Right renal cortex interstitium (tissue), 3 donors: ENCODE data around the gene HCRTR2. TPM values are rescaled to one million over a fixed set of nuclear protein-coding genes. Genes with fewer than 3 reads are reported as not detected.
"Not testable (repeated sequence)": the region's sequence is repeated elsewhere in the genome, so short reads cannot be mapped to it uniquely, and the experiment has no call there.

ENCODE experiments used
- DNase-seq, 3 donors: peaks; one replicate each; pipeline ENCODE4 v3.0.0-alpha.2; 2013; ENCODE audit warnings: low read depth in 3 of 3, low spot score in 2 of 3
- polyA plus RNA-seq, 3 donors: library from polyadenylated mRNA; unstranded; fragments of 120-200 nt; gene quantifications; one replicate each; pipeline ENCODE4 v1.2.1, GENCODE V29; 2013; ENCODE audit not compliant: insufficient read length in 3 of 3

Gene HCRTR2
- polyA plus RNA-seq, result under 1 TPM; 0.19 to 0.41 (median 0.28) TPM

DNA sequence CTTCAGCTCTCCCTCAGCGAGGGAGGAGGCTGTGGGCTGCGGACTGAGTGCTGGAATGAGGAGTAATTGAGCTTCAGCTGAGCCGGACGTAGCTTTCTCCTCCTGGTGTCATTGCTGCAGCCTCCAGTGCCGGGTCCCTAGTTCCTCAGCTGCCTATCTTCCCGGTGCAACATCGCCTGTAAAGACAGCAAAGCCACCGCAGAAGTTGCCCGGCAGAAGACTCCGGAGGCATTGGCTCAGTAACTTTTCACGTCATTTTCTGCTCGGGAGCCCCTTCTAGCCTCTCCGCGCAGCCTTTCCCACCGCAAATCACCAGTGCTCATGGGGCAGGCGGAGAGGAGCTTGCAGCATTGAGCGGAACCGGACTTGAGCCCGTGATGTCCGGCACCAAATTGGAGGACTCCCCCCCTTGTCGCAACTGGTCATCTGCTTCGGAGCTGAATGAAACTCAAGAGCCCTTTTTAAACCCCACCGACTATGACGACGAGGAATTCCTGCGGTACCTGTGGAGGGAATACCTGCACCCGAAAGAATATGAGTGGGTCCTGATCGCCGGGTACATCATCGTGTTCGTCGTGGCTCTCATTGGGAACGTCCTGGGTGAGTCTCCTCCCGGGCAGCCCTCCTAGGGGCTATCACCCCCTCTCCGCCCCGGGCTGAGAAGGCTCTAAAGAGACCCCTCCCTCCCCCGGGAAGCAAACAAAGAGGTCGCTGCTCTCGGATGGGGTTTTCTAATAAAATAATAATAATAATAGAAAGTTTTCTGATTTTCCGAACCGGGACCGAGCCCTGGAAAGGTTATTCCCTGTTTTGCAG lies at the start of gene HCRTR2:
Gene HCRTR2, plus strand, starts transcription at position 305 of the 816 bp plus-strand sequence. Its CDS starts 73 bp downstream, at position 378.
- DNase-seq, result no peak

DNA sequence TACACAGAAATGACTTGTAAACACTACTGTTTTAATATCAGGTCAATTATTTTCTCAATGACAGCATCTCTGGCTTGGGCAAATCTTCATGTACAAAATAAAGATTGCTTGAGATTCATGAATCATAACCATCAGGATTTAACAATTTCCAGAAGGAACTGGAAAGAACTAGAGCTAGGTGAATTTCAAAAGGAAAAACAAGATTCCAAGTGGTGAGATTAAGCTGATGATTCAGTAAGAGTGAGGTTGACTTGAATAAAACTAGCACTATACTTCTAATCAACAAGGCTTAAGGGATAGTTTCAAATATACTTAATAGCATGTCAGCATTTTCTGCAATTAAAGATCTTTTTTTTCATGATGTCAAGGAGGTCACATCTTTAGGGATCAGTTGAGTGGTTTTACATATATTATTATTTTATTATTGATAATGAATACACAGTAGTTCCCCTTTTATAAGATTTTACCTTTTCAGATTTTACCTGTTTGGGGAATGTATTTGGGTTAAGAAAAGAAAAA lies 43.5 kb upstream of the HCRTR2 start:
- no peak for DNase-seq

DNA sequence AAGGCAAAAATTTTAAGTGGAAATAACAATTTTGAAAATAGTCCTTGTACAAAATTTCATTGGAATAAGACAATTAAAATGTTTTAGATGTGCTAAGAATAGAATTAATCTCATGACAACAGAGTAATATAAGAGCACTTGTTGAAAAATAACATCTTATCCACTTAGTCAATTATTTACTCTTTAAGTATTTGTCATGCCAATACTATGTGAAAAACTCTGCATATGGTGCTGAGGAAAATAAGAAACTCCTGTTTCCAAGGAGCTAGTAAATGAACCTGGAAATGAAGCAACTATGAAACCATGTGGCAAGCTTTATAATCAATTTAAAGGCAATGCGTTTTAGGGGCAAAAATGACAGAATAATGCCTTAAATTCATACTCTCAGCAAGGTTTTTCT lies 42.7 kb upstream of the HCRTR2 start:
- no peak for DNase-seq

DNA sequence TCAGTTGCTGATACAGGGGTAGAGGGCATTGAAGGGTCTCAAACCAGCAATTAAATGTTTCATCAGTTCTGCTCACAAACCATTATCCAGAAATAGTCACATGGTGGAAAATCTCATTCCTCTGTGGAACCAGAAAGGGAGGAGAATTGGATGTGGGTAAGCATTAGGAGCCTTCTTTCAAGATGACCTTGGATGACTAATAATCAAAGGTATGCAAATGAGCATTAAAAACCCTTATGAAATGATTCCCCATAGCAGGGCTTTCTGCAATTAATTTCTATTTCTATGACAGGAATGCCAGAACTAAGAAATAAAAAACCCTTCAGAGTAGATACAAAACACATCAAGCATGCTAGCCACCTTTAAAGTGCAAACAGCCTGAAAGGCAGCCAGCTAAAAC lies 37.4 kb upstream of the HCRTR2 start:
- no peak for DNase-seq

DNA sequence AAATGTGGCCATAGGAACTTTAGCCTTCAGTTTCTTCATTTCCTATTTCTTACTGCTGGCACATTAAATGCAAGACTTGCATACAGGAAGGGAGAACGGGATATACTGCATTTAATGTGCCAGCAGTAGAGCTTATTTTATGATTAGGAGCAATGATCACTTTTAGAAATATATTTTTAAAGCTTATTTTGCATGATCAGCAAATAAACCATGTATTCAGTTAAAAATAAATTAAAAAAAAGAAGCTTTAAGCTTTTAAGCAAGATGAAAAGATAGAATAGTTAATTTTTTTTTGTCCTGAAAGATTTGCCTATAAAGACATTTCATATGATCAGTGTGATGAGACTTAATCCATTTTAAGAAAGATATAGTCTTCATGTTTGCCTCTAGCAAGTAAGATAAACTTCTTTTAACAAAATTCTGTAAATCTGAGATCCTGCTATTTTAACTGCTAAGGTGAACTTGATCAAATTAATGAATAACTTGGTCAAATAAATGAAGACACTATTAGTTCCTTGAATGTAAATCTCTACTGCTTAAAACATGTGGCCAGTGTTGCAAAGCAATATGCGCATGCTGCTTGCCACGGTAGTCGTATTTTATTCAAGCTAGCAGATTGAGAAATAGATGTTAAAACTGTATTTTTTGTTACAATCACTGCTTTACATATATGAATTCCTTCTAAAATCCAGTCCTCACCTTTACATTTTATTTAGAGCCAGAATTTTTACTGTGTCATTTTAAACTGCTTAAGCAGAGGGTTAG lies 36.2 kb upstream of the HCRTR2 start:
- no peak for DNase-seq

DNA sequence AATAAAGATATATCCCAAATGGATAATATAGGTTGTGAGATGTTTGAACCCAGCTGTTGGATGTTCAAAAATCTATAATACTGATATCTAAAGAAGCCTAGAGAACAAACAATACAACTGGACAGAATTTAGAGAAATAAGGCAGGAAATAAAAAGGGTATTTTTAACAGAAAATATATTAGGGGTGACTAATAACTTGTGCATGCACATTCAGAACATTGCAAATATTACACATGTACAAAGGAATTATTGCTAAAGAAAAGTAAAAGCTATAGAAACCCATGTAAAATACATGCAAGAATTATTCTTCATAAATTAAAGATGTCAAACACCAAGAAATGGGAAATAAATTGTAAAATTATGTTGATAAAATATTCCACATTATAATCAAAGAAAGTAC lies 32.7 kb upstream of the HCRTR2 start:
- DNase-seq, result no peak

DNA sequence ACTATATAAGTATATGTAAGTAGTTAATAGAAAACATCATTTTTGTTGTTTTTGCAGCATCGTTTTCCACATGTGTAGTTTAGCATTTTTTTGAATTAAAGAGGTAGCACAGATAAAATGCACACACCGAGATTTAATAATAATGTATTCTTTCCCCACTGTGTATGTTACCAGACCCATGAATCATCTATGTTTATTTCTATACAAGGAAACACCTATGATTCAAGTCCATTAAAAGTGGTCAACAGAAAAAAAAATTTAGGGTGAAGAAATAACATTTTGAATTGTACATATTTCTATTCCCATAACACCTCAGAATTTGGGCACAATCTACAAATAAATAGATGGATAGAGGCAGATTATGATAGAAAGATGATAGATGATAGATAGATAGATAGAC lies 31.7 kb upstream of the HCRTR2 start:
- DNase-seq, result no peak

DNA sequence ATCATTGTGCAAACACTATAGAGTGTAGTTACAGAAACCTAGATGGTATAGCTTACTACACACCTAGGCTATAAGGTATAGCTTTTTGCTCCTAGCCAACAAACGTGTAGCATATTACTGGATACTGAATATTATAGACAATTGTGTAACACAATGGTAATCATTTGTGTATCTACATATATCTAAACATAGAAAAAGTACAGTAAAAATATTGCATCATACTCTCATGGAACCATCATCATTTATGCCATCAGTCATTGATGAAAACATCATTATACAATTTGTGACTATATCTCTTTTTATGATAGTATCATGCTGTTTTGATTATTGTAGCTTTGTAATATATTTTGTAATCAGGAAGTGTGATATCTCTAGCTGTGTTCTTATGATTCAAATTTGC lies 21.0 kb upstream of the HCRTR2 start:
- no peak for DNase-seq

DNA sequence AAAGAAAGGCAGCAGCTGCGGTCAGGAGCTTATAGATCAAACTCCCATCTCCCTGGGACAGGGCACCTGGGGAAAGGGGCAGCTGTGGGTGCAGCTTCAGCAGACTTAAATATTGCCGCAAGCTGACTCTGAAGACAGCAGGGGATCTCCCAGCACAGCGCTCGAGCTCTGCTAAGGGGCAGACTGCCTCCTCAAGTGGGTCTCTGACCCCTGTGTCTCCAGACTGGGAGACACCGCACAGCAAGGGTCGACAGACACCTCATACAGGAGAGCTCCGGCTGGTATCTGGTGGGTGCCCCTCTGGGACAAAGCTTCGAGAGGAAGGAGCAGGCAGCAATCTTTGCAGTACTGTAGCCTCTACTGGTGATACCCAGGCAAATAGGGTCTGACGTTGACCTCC lies 15.5 kb upstream of the HCRTR2 start:
- not testable (repeated sequence) for DNase-seq

DNA sequence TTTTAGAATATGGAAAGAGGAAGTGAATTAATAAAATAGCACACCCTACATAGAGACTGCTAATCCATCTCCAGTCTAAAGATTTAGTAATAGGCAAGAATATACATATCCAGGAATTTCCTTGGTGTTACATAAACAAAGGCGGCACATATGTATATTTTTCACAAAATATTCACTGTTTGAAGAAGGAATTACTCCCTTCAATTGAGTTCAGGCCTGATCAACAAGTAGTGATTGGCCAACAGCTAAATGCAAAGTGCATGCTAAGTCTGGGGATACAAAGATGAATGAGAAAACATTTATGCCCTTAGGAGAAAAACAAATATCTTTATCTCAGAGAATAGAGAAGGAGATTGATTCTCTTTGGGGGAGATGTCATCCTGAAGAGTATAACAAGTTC lies 6.5 kb upstream of the HCRTR2 start:
- no peak for DNase-seq

DNA sequence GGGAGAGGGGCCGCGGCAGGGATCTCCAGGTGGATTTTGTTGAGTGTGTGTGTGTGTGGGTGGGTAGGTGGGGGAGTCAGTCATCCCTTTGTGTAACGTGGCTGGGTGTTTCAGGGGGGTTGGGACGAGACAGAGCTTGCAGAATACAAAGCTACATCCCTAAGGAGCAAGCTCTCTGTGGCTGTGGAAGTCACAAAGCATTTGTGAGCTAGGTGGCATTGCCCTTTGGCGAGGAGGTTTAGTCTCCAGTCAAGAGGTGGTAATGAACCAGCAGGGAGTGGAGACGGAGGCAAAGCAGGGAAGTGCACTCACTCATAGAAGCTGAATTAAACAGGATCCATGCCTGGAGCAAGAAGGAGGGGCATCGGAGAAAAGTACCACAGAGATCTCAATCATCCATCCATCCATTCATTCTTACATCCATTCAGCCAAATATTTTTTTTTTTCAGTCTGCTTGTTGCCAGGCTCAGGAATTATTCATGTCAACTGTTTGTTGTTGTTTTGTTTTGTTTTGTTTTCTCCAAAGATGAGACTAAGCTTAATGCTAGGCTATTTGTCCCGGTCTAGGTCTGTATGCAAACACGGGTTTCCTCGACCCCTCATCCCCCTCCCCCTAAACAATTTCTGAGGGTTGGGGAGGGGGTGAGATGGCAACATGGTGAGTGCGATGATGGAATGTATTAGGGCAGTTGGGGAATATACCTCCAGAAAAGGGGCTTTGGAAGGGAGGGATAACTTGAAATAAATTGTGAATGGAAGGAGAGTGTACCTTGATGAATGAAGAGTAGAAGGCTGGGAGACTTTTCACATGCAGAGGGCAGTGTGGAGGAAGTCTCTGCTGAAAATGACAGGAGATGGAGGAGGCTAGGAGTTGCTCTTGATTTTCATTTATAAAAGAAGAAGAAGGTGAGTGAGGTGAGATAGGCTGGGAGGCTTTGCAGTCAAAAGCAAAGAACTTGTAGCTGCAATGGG lies 1.0 kb downstream of the HCRTR2 start:
- no peak for DNase-seq

DNA sequence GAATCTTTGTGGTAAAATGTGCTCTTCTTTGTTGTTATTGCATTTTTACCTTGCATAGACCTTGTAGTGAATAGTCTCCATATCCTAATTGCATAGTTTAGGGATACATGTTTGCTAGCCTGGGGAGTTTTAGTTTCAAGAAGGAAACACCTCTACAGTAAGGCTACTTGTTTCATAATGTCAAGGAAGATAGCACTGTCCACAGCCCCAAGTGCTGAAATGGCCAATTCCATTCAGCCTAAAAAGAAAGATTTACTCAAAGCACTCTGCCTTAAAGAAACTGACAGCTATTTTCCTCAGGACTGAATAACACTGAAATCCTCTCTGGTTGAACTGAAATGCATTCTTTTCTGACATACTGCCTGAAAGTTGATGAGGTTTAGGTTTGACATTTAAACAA lies 2.6 kb downstream of the HCRTR2 start:
- DNase-seq, result peak in 1 of 3 donors; percentile 30

DNA sequence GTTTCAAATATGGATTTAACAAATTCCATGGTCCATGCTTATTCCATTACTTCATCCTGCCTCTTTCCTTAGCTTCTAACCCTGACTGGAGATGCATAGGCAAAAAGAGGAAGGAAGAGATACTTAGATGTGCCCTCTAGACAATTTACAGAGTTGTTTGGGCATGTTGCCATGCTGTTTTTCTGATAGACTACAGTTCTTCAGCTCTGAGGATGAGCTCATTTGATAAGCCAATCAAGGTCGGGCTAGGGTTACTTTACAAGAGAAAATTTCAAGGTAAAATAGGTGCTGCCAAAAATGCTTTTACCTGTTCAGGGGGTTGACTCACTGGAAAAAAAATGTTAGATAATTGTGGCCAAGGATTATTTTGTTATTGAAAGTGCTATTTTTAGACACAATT lies 5.9 kb downstream of the HCRTR2 start:
- DNase-seq, result no peak

DNA sequence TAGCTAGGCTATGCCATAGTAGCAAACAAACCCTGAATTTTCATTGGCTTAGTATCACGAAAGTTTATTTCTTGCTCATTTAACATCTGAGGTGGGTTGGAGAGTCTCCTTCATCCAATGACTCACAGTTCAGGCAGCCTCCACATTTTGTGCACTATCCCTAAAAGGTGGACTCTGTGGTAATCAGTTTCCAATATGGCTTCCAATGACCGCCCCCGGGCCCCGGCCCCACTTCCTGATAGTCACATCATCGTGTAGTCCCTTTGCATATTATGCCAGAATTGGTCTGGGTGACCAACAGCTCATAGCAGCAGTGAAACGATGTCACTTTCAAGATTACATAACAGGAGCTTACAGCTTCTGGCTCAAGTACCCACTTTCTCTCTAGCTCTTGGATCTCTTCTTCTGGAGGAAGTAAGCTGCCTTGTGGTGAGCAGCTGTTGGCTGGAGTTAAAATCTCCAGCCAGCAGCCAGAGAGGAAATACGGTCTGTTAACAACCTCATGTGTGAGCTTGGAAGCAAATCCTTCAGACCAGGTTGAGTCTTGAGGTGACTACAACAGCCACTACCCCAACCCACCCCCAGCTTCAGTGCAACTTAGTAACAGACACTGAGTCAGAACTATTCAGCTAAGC lies 7.8 kb downstream of the HCRTR2 start:
- DNase-seq, result no peak

DNA sequence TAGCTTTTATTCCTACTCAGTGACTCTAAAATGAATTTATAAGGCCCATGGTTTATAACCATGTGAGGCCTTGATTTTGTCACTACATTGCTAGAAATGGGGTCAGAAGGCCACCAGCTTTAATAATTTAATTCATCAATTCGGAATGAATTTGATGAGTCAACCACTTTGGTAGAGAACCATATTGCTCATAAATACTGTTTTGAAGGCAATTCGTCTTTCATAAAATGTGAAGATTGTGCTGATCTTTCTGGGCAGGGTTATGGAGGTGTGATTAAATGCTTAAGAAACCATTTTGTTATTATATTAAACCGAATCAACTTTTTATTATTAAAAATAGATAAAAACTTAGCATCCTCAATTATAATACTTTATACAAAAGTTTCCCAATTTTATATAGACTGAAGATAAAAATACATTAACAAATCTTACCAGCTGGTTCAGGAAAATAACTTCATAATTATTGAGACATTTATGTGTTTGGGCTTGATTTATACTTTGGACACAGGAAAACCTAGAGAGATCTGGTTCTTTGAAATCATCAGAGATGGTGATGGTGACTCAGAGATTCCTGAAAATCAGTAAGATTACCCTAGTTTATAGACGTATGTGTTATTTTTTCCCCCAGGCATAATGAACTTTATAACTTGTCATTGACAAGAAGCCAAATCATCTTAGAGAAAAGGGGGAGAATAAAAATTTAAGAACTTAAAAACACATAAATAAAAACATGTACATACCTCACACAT lies 10.6 kb downstream of the HCRTR2 start:
- DNase-seq, result no peak

DNA sequence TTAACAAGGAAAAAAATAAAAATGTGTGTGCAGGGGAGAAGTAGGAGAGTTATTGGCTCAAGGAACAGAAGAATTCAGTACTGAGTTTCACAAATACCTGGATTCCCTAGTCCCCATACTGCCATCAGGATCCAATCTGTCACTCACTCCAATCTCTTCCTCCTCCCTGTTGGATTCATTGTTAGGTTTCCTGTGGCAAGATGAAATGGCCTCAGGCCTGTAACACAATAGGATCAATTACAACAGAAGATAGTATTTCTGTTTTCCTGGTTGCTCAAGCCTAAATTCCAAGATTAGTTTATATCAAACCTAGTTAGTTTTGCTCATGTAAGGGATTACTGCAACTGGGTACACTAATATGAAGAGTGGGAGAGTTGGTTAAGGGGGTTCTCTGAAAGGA lies 24.4 kb downstream of the HCRTR2 start:
- DNase-seq, result no peak

DNA sequence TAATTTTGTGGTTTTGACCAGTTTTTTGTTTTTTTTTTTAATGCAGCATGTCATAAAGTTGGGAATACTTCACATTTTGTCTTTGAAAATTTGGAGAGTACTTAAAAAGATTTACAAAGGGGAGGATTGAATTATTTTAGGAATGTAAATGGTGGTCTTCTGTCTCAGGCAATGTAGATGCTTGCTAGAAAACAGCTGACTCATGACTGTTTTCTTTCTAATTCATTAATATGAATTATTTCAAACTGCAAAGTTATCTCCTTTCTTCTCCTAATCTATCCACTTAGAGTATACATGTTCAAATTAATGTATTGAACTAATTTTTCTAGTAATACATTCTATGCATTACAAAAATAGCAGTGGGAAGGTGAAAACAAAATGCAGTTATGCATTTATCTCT lies 24.9 kb downstream of the HCRTR2 start:
- no peak for DNase-seq

DNA sequence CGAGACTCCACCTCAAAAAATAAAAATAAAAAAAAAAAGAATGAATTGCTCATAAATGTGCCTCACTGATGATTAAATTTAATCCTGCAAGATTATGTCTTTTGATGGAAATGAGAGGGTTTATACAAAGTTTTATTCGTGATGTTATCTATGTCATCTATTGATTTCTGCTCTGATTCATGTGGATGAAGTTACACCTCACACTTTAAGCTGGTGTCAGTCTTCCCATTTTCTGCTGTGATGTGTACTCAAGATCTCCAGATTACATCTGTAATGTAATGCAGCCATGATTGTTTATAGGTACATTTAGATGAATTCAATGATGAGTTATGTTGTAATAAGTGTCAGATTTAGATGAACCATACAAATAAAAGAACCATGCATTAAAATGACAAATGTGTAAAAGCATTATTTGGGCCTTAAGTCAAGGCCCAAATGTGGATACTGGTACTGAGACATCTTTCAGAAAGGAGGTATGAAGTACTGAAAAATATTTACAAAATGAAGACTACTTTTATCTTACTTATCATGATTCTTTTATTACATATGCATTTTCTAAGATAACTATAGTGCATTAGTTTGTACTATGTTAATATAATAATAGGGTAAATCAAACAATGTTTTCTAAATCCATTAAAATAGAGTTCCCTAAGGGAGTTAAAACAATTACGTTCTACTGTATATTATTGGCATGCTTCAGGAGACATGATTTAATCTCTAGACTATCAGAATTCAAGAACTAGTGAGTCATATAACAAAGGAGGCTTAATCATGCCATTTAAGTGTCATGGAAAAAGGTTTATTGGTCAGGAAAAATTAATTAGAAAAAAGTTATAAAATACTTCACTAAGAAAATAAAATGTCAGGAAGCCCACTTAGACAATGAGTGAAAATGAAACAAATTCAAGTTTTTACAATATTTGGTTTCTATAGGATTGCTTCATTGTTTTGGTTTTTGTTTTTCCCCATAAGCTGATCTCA lies 34.5 kb downstream of the HCRTR2 start:
- DNase-seq, result no peak
